RWPE2 (cell line): Measurements from ENCODE around the gene PIP5KL1.

Experiments
- ATAC-seq: fragments of 200-7000 bp; cut with Tn5 transposase; 3 replicates; pipeline ENCODE4 v1.9.1; 2021; ENCODE audit warnings: low read depth
- DNase-seq: peaks from one replicate; pipeline ENCODE4 v3.0.0-alpha.2; 2020; ENCODE audit warnings: low spot score
- H3K27ac ChIP-seq: fragments of 450-650 bp; 2 replicates; pipeline ENCODE4 v1.5.1; 2017; ENCODE audit warnings: mild to moderate bottlenecking; ENCODE audit not compliant: poor library complexity, severe bottlenecking
- H3K27me3 ChIP-seq: fragments of 250-450 bp; sonication (Bioruptor Pico); 2 replicates; pipeline ENCODE4 v1.5.1; 2021; ENCODE audit warnings: mild to moderate bottlenecking, moderate library complexity; ENCODE audit not compliant: insufficient read depth, poor library complexity, severe bottlenecking
- H3K36me3 ChIP-seq: fragments of 250-450 bp; sonication (Bioruptor Pico); 2 replicates; pipeline ENCODE4 v1.5.1; 2020; ENCODE audit warnings: low read depth, mild to moderate bottlenecking, moderate library complexity
- H3K4me1 ChIP-seq: fragments of 250-450 bp; sonication (Bioruptor Pico); 2 replicates; pipeline ENCODE4 v1.5.1; 2021; ENCODE audit warnings: mild to moderate bottlenecking, moderate library complexity; ENCODE audit not compliant: insufficient read depth, poor library complexity, severe bottlenecking
- H3K4me3 ChIP-seq: fragments of 250-450 bp; sonication (Bioruptor Pico); 2 replicates; pipeline ENCODE4 v1.5.1; 2021; ENCODE audit warnings: mild to moderate bottlenecking, moderate library complexity; ENCODE audit not compliant: severe bottlenecking
- H3K9me3 ChIP-seq: fragments of 250-450 bp; sonication (Bioruptor Pico); 2 replicates; pipeline ENCODE4 v1.5.1; 2021; ENCODE audit warnings: mild to moderate bottlenecking, moderate library complexity; ENCODE audit not compliant: severe bottlenecking
- TF ChIP-seq, protein P1 (sequence below): fragments of 450-650 bp; IDR thresholded peaks from one replicate; pipeline ENCODE4 v1.5.1; 2017; ENCODE audit warnings: mild to moderate bottlenecking, moderate library complexity; ENCODE audit not compliant: poor library complexity, severe bottlenecking

PIP5KL1 gene

DNA sequence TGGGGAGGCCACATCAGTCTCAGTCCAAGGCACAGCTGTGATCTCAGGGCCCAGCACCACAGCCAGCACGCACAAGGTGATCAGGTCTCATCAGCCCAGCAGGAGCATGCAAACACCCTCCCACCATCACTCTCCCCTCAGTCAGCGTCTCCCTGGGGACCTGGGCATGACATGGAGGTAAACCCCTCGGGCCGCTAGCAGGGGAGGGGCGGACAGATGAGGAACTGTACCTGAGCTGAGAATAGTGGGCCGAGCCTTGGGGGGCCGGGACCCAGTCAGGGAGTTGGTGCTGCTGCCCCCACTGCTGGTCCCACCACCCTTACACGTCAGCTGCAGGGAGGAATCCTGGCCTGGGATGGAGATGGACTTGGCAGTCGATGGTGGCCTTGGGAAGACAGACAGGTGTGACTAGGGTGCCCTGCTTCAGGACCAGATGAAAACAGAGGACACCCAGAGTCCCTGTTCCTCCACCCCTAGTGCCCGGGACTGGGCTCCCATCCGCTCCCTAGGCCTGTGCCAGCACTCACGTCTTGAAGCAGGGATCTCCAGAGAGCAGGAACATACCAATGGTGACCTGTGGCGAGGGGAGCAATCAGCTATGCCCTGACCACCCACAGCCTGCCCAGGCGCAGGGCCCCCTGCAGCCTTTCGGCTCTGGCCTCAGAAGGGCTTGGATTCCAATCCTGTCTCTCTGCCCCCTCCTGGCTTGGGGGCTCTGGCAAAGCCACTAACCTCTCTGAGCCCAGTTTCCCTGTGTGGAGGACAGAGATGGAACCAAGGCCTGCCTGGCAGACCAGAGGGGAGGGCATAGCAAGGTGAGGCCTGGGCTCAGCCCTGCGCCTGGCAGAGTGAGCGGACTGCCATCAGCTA, 17.5 kb upstream of the PIP5KL1 start:
- DNase-seq (no peak), ATAC-seq (no peak)
- H3K9me3 ChIP-seq: no peaks in the 10 kb centered on the region
- H3K27me3 ChIP-seq: no peaks in the 10 kb centered on the region
- H3K4me1 ChIP-seq: no peaks in the 10 kb centered on the region
- H3K36me3 ChIP-seq: no peaks in the 10 kb centered on the region; the same call in 1 of the 2 replicates
- no peak overlapping the region for H3K27ac ChIP-seq
- TF ChIP-seq, protein P1, sequence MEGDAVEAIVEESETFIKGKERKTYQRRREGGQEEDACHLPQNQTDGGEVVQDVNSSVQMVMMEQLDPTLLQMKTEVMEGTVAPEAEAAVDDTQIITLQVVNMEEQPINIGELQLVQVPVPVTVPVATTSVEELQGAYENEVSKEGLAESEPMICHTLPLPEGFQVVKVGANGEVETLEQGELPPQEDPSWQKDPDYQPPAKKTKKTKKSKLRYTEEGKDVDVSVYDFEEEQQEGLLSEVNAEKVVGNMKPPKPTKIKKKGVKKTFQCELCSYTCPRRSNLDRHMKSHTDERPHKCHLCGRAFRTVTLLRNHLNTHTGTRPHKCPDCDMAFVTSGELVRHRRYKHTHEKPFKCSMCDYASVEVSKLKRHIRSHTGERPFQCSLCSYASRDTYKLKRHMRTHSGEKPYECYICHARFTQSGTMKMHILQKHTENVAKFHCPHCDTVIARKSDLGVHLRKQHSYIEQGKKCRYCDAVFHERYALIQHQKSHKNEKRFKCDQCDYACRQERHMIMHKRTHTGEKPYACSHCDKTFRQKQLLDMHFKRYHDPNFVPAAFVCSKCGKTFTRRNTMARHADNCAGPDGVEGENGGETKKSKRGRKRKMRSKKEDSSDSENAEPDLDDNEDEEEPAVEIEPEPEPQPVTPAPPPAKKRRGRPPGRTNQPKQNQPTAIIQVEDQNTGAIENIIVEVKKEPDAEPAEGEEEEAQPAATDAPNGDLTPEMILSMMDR: no peak
- H3K4me3 ChIP-seq: no peak overlapping the region

DNA sequence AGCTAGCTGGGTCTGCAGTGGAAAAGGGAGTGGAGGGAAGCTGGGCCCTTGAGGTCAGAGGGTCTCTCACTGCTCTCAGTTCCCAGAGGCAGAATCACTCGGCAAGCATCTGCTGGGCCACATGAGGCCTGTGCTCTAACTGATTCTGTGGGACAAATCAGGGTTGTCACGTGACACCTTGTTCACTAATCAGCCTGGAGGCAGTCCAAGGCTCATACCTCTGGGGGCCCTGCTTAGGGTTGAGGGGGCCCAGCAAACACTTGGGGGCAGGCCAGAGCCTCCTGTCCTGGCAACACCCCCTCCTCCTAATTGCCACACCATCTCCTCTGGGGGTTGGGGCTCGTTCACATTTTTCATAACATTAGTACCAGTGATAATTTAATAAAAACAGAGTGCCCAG, 16.2 kb upstream of the PIP5KL1 start:
- no peak overlapping the region for H3K4me3 ChIP-seq
- no peak overlapping the region for H3K27ac ChIP-seq
- TF ChIP-seq, protein P1: no peak
- ATAC-seq (no peak), DNase-seq (no peak)
- no peaks in the 10 kb centered on the region for H3K27me3 ChIP-seq
- no peaks in the 10 kb centered on the region; the same call in 1 of the 2 replicates for H3K36me3 ChIP-seq
- H3K9me3 ChIP-seq: no peaks in the 10 kb centered on the region
- no peaks in the 10 kb centered on the region for H3K4me1 ChIP-seq

DNA sequence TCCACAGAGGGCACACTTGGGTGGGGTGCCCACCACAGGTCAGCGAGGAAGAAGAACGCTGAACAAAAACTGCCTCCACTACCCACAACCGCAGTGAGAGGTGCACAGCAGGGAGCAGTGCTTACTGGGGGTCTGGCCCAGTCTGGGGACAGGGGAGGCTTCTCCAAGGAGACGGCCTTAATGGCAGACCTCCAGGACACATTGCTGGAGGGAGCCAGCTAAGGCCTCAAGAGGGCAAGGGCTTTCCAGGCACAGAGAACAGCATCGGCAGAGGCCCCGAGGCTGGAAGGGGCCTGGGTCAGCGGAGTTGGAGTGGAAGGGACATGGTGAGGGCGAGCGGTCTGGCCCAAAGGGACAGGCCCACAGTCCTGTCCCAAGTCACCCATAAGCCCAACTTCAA, 15.4 kb upstream of the PIP5KL1 start:
- TF ChIP-seq, protein P1: no peak
- no peak overlapping the region for H3K4me3 ChIP-seq
- DNase-seq: no peak
- no peaks in the 10 kb centered on the region for H3K27me3 ChIP-seq
- no peaks in the 10 kb centered on the region; the same call in 1 of the 2 replicates for H3K36me3 ChIP-seq
- H3K9me3 ChIP-seq: no peaks in the 10 kb centered on the region
- H3K4me1 ChIP-seq: no peaks in the 10 kb centered on the region
- H3K27ac ChIP-seq: no peak overlapping the region
- no peak for ATAC-seq

DNA sequence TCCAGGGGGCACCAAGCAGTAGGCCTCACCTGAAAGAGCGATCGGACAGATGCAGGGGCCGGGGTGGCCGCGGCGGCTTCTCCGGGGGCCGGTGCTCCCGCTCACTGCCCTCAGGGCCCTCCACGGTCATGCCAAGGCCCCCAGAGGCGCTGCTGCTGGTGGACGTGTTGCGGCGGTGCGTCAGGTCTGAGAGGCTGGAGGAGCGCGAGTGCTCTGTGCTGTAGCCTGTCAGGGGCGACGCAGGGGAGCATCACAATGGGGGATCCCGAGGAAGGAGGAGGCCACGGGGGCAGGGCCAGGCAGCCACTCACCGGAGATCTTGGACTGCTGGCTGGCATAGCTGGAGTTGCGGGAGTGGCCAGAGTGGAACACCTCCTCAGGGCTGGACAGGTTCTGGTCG, 14.8 kb upstream of the PIP5KL1 start:
- ATAC-seq: no peak
- TF ChIP-seq, protein P1: no peak

More for the DNA sequence above, 14.8 kb upstream of the PIP5KL1 start:
- DNase-seq: no peak
- Histone ChIP-seq H3K36me3 (no peaks in the 10 kb centered on the region; the same call in 1 of the 2 replicates), H3K4me1 (no peaks in the 10 kb centered on the region), H3K27me3 (no peaks in the 10 kb centered on the region), H3K27ac (no peak overlapping the region), H3K9me3 (no peaks in the 10 kb centered on the region), H3K4me3 (no peak overlapping the region)
